HTR-8/SVneo (cell line): ENCODE measurements around the gene CUTC.

Source experiments
- DNase-seq: peaks from one replicate; pipeline ENCODE4 v3.0.0; 2011; ENCODE audit warnings: low spot score, mixed read lengths; ENCODE audit not compliant: insufficient read length
- FAIRE-seq: peaks from 2 replicates; lab custom pipeline; 2011; peaks lifted over from hg19 to GRCh38; lab: Jason Lieb, UNC

Gene CUTC

DNA sequence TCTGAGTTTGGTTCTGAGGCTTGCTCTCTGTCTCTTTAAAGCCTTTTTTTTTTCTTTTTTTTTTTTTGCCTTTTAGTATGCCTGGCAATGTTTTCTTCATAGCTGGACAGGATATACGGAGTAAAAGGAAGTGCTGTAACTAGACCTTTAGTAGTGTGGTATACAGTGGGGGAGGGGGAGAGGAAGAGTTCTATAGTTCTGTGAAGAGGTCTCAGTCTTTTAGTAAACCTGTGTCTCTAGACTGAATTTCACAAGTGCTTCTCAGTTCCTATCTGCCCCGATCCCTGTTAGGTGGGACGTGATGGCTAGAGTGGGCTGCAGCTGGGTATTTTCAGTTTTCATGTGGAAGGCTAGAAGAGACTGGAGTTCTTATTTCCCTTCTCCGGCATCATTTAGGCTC, 47.3 kb downstream of the CUTC start:
- FAIRE-seq (no peak), DNase-seq (peak; percentile 57)

DNA sequence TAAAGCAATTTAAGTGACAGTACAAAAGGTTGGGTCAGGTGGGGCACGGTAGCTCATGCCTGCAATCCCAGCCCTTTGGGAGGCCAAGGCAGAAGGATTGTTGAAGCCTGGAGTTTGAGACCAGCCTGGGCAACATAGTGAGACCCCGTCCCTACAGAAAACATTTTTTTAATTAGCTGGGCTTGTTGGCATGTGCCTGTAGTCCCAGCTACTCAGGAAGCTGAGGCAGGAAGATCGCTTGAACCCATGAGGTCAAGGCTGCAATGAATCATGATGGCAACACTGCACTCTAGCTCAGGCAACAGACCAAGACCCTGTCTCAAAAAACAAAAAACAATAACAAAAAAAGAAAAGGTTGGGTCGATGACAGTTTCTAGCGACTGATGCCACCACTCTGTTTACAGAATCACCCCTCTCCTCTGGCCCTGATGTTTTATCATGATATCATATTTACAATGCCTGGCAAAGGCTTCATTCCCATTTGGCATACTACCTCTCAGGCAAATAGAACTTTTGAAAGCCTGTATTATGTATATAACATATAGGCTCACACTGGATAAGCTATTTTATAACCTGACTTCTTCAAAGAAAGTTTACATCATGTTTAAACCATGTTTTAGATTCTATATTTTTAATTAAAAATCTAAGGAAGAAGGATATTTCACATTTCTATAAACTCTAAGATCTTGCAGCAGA, 49.8 kb downstream of the CUTC start:
- FAIRE-seq = no peak
- no peak for DNase-seq

- FAIRE-seq = no peak
These were observed 50.6 kb downstream of the CUTC start, which contains the start of gene ABCC2 for GRCh38 chr10:99782447-99783286. Gene ABCC2 (plus strand): TSS chr10:99782640. CDS start chr10:99782845, 205 bp downstream.

DNA sequence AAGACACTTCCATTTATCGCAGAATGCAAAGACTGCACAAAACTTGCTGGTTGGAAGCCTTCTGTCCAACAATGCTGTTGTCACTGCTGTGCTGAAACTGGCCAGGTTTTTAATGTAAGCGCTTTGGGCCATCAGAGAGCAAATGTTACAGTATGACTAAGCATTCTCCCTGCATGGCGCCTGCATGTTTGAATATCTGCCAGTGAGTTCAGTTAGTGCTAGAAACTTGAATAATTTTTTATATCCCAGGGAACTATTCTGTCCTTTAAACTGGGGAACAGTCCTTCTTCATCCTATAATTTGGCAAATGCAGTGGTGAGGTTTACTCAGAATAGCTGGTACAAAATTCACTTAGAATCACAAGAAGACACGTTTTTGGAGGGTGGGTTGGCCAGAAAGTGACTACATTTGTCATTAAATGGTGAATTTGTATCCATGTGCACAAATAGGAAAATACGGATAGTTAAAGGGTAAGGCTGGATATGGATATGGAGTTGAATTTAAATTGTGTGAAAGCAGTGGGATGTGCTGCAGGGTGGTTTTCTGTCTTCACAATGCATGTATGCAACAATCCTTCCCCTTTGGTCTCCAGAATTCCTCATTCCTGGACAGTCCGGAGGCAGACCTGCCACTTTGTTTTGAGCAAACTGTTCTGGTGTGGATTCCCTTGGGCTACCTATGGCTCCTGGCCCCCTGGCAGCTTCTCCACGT, 52.1 kb downstream of the CUTC start:
- DNase-seq (no peak), FAIRE-seq (no peak)

More at GRCh38 chr10:99782447-99783286, 50.6 kb downstream of the CUTC start, which contains the start of gene ABCC2:
- no peak for DNase-seq

DNA sequence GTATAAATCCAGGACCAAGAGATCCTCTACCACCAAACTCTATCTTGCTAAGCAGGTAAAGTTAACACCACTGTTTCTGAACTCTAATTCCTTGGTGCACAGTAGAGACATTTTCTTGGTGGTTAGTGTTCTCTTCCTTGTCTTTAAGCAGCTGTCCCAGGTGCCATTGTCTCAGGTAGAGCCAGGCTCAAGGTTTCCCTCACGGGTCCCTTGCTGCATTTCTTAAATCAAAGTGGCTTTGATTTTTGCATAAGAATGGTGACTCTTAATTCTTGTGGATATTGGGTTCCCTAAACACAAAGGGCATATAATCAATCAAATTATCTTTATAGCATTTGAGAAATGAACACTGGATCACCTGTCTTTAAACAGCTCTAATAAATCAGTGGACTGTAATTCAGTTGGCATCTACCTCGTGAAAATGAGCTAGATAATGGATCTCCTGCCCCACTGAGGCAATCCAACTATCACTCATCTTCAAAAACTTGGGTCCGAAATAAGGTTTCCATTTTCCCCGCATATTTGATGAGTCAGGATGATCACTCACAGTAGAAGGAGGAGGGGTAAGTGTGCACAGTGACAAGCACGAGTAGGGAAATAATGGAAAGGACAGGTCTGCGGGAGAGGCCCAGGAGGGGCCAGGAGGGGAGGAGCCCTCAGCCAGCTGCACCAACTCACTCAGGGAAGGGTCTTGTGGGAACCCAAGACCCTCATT, 52.9 kb downstream of the CUTC start:
- DNase-seq (no peak), FAIRE-seq (no peak)

DNA sequence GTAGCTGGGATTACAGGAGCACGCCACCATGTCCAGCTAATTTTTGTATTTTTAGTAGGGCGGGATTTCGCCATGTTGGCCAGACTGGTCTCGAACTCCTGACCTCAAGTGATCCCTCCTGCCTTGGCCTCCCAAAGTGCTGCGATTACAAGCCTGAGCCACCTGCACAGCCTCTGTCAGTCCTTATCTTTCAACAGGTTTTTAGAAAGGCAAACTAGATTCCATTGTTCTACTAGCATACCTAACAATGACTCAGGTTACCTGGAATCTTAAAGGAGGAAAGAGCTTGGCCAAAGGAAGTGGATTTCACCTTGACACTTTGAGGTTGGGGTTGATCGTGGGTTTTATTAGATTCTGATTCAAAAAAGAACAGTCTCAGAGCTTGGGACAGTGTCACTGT, 53.6 kb downstream of the CUTC start:
- no peak for FAIRE-seq
- no peak for DNase-seq

DNA sequence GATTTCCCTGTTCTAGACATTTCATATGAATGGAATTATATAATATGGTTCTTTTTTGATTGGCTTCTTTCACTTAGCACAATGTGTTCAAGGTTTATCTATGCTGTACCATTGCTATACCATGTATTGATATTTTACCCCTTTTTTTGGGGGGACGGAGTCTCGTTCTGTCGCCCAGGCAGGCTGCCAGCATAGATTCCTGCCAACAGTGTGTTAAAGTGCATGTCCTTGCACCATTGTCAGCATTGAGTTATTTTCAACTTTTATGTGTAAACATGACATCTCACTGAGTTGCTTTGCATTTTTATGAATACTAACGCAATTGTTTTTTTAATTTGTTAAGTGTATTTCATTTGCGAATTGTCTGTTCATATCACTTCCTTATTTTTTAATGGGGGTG, 55.3 kb downstream of the CUTC start:
- DNase-seq (no peak), FAIRE-seq (no peak)

GRCh38 chr10:99787782-99788445, 55.9 kb downstream of the CUTC start:
- FAIRE-seq = no peak
- DNase-seq = no peak

DNA sequence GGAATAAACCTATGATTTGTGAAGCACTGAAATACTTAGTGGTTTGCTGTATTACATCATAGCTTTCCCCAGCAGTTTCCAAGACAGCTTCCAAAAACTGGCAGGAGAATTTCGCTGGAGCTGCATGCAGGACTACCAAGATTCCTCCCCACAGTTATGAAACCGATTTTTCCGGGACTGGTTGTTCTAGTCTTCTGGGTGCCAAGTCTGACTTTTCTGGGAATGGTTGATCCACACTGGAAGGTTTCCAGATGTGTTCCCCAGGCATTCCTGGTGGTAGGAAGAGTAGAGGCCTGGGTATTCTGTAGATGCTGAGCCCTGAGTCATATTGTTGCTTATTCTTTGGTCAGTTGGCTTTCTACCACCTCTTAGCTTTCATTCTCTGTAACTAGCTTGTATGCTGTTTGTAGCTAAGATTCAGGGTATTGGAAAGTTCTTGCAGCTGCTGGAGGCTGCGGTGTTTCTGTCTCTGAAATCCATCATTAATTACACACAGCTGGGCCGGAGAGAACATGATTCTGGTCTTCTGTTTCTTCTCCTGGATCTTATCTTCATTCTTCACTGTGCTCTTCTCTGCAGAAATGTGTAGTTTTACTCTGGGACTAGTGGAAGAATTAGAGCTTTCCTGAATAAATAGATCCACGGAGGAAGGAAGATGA, 56.7 kb downstream of the CUTC start:
- no peak for DNase-seq

GRCh38 chr10:99791831-99792230, 59.8 kb downstream of the CUTC start:
- FAIRE-seq (no peak), DNase-seq (no peak)

More for the DNA sequence above, 56.7 kb downstream of the CUTC start:
- FAIRE-seq = no peak

GRCh38 chr10:99793819-99794218, 61.8 kb downstream of the CUTC start:
- DNase-seq (no peak), FAIRE-seq (no peak)

- DNase-seq (no peak), FAIRE-seq (no peak)
These were observed 64.9 kb downstream of the CUTC start for GRCh38 chr10:99796928-99797327.

DNA sequence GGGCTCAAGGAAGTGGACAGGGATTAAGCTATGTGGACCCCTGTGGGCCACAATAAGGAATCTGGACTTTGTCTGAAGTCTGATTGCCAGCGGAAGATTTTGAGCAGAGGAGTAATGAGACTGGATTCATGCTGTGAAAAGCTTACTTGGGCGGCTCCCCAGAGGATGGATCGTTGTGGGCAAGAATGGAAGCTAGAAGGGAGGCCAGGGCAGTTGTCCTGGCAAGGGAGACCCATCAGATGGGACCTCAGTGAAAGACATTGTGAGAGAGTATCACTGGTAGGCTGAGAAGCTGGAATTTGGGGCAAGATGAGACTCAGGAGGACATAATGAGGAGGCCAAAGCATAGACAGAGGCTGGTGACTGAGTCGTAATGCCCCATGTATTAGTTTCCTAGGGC, 66.0 kb downstream of the CUTC start:
- FAIRE-seq (no peak), DNase-seq (no peak)

DNA sequence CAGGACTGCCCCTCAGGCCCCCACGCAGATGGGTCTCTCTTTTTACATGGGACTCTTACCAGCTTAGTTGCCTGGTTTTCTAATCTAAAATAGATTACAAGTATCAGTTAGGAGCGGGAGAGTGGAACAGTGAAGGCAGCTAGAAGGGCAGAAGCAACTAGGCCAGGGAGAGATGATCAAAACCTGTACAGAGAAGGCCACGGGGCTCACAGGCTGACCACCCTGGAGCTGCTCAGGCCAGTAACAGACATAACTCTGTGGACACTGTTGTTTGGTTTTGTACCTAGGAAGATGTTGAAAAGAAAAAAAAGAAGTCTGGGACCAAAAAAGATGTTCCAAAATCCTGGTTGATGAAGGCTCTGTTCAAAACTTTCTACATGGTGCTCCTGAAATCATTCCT, 66.9 kb downstream of the CUTC start:
- FAIRE-seq (no peak), DNase-seq (no peak)

- DNase-seq = no peak
- no peak for FAIRE-seq
These were observed 67.6 kb downstream of the CUTC start for GRCh38 chr10:99799613-99800012.

GRCh38 chr10:99804471-99804870, 72.4 kb downstream of the CUTC start:
- no peak for FAIRE-seq
- DNase-seq = no peak

DNA sequence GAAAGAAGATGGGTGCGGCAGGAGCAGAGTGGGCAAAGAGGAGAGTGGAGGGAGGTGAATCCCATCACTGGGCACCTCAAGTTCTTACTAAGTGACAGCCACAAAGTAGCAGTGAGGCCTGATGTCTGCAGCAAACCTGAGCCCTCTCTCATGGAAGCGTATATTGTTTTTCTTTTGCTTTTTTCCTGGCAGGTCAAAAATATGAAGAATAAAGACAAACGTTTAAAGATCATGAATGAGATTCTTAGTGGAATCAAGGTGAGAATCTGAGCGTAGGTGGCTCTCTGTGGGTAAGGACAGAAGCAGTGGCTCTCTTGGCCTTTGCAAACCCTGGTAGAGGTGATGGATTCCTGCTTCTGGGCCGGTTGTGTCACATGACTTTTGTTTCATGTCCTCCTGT, 73.2 kb downstream of the CUTC start:
- DNase-seq (no peak), FAIRE-seq (no peak)
